Activated CD8-positive, alpha-beta T cell treated with anti-CD3 and anti-CD28 coated beads for 36 hours (primary cell): ENCODE data around the gene BICDL1. TPM values are rescaled to one million over a fixed set of nuclear protein-coding genes. Genes with fewer than 3 reads are reported as not detected.

Experiments
- ATAC-seq: fragments of 200-7000 bp; cut with Tn5 transposase; one replicate; pipeline ENCODE4 v1.10.0; 2021; ENCODE audit warnings: mild to moderate bottlenecking, moderate library complexity
- CTCF ChIA-PET: fragments of 350-600 bp; sonication (Branson Sonifier 250); formaldehyde crosslinking; loops from one replicate; lab custom pipeline; 2021; ENCODE audit warnings: antibody characterized with exemption; lab: Charles Lee
- POLR2A ChIA-PET: fragments of 350-600 bp; sonication (Branson Sonifier 250); formaldehyde crosslinking; loops from one replicate; lab custom pipeline; 2021; ENCODE audit warnings: antibody characterized with exemption; lab: Charles Lee
- DNase-seq: peaks from one replicate; pipeline ENCODE4 v3.0.0-alpha.2; 2020
- H3K27ac Mint-ChIP-seq: one replicate; pipeline ENCODE4 v1.8.0; 2021; ENCODE audit warnings: mild to moderate bottlenecking, mixed read lengths
- H3K27me3 Mint-ChIP-seq: one replicate; pipeline ENCODE4 v1.8.0; 2021; ENCODE audit warnings: mixed read lengths
- H3K36me3 Mint-ChIP-seq: one replicate; pipeline ENCODE4 v1.8.0; 2021; ENCODE audit warnings: low read depth, mixed read lengths
- H3K4me1 Mint-ChIP-seq: one replicate; pipeline ENCODE4 v1.8.0; 2021; ENCODE audit warnings: low read depth, mixed read lengths
- H3K4me3 Mint-ChIP-seq: one replicate; pipeline ENCODE4 v1.8.0; 2021; ENCODE audit warnings: mild to moderate bottlenecking, moderate library complexity, mixed read lengths
- H3K9me3 Mint-ChIP-seq: one replicate; pipeline ENCODE4 v1.8.0; 2021; ENCODE audit warnings: mixed read lengths
- CTCF ChIP-seq: fragments of 200-600 bp; IDR thresholded peaks from one replicate; pipeline ENCODE4 v1.8.0; 2022; ENCODE audit warnings: antibody characterized with exemption, mild to moderate bottlenecking
- intact Hi-C: fragments of 100-400 bp; cut with micrococcal nuclease; formaldehyde crosslinking; loops from one replicate; pipeline ENCODE4 v1.10.0; 2022
- total RNA-seq, 2 experiments: library from RNA; stranded (reverse); gene quantifications; one replicate each; pipeline ENCODE4 v1.2.3, GENCODE V29; 2021

BICDL1 gene
- total RNA-seq, 2 experiments from 2014 or later: 103 to 107 TPM

- Mint-ChIP-seq H3K4me3 (no peak overlapping the region), H3K27ac (no peak overlapping the region), H3K36me3 (peaks cover 43% of the 10 kb centered on the region), H3K9me3 (no peaks in the 10 kb centered on the region), H3K4me1 (peaks cover 10% of the 10 kb centered on the region), H3K27me3 (no peaks in the 10 kb centered on the region)
- ATAC-seq: no peak
- intact Hi-C loops: no loop called here
- no peak for DNase-seq
- CTCF ChIA-PET: interaction anchor here (1.5 kb wide), 1 partner anchor 22 kb away, joined by 3 read pairs; no protein-coding TSS in a partner anchor
- POLR2A ChIA-PET: interaction anchor here (0.6 to 1.0 kb wide), 3 partner anchors 9 to 39 kb away, joined by 3 read pairs; no protein-coding TSS in a partner anchor
- no peak for TF ChIP-seq CTCF
These were observed 76.4 kb downstream of the BICDL1 start for GRCh38 chr12:120065472-120065871.

DNA sequence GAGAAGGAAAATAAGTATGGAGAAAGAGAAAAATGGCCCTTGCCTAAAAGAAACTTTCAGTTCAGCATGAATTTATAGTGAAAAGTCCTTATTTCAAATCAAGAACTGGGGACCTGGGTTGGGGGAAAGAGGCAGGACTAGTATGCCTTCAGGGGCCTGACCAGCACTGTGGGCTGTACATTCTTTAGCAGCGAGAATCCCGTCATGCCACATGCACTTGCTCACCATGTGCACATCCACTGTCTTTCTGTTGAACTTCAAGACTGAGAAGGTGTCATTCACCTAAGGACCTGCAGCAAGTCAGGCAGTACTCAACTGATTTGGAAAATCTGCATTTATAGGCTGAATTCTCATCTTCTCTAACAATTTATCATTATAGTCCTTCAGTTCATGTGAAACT lies 77.3 kb downstream of the BICDL1 start:
- no peak for TF ChIP-seq CTCF
- ChIA-PET CTCF (interaction anchor here (1.0 to 1.5 kb wide), 2 partner anchors 18 to 21 kb away, joined by 3 to 4 read pairs; no protein-coding TSS in a partner anchor), POLR2A (interaction anchor here (1.0 kb wide), 1 partner anchor 40 kb away, joined by 3 read pairs; no protein-coding TSS in a partner anchor)
- peaks cover 43% of the 10 kb centered on the region for H3K36me3 Mint-ChIP-seq
- H3K4me3 Mint-ChIP-seq: no peak overlapping the region
- no peaks in the 10 kb centered on the region for H3K9me3 Mint-ChIP-seq
- no peaks in the 10 kb centered on the region for H3K27me3 Mint-ChIP-seq
- peak overlapping the region; percentile 17 for H3K27ac Mint-ChIP-seq
- peaks cover 10% of the 10 kb centered on the region for H3K4me1 Mint-ChIP-seq
- DNase-seq: no peak
- no peak for ATAC-seq
- intact Hi-C loops: no loop called here

DNA sequence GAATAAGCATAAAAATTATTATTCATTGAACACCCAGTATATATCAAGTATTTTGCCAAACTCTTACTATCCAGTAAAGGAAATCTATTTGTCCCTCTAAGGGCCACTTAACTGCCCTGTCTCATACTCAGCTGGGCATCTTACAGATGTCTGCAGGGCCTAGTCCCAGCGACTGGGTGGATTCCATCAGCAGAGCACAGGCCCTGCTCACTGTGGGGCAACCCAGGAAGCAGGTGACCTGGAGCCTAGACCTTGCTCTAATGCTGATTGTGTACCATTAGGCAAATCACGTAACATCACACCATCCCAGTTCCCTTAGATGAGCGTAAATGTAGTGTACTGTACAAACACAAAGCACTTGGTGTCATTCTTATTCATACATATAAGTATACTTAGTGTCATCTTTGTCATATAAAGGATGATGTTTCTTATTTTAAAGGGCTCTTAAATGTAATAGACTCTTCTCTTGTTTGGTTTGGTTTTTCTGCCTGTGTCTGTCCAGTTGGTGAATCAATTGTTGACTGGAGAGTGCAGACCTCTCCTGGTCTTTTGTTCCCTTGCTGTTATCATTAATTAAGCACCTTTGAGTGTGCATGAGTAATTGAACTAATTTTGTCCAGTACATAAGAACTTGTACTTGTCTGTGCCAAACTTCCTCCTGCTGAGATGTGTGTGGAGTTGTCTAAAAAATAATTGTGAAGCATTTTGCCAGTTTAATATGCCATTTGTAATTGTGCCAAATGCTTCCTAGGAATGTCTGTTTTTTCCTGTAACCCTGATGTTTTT lies 78.2 kb downstream of the BICDL1 start:
- H3K9me3 Mint-ChIP-seq: no peaks in the 10 kb centered on the region
- H3K36me3 Mint-ChIP-seq: peaks cover 43% of the 10 kb centered on the region
- DNase-seq (no peak), ATAC-seq (no peak)
- H3K27ac Mint-ChIP-seq: no peak overlapping the region
- no peaks in the 10 kb centered on the region for H3K27me3 Mint-ChIP-seq
- TF ChIP-seq CTCF: no peak
- intact Hi-C loops: no loop called here
- ChIA-PET CTCF (interaction anchor here (1.0 kb wide), 1 partner anchor 19 kb away, joined by 4 read pairs; no protein-coding TSS in a partner anchor), POLR2A (no interaction called here)
- H3K4me3 Mint-ChIP-seq: no peak overlapping the region
- peaks cover 8% of the 10 kb centered on the region for H3K4me1 Mint-ChIP-seq

GRCh38 chr12:120067901-120068300 lies 78.9 kb downstream of the BICDL1 start:
- Mint-ChIP-seq H3K36me3 (peaks cover 44% of the 10 kb centered on the region), H3K4me3 (no peak overlapping the region), H3K4me1 (peaks cover 4% of the 10 kb centered on the region), H3K9me3 (no peaks in the 10 kb centered on the region), H3K27ac (no peak overlapping the region), H3K27me3 (no peaks in the 10 kb centered on the region)
- intact Hi-C loops: no loop called here
- TF ChIP-seq CTCF: no peak
- ChIA-PET CTCF (interaction anchor here (1.3 kb wide), 1 partner anchor 20 kb away, joined by 4 read pairs; no protein-coding TSS in a partner anchor), POLR2A (no interaction called here)
- ATAC-seq (no peak), DNase-seq (no peak)

DNA sequence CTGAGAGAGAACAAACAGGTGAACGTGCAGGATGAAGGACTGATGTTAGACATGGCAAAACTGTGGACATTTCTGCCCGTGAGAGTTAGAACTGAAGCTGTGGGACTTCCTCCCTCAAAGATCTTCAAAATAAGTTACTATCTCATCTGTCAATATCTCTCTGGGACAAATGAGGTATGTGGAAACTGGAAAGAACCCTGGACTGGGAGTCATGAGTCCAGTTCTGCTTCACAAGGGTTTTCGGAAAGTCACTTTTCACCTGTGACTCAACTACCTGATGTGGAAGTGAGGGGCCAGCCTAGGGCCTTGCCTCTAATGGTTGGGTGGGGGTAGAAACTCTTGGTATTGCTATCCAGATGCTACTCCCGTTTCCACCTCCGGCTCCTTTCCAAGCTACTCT lies 80.2 kb downstream of the BICDL1 start:
- H3K9me3 Mint-ChIP-seq: no peaks in the 10 kb centered on the region
- no peak for DNase-seq
- ChIA-PET POLR2A (no interaction called here), CTCF (interaction anchor here (1.0 to 1.3 kb wide), 2 partner anchors 22 to 79 kb away, joined by 3 to 4 read pairs; no protein-coding TSS in a partner anchor)
- TF ChIP-seq CTCF: no peak
- no peak overlapping the region for H3K4me3 Mint-ChIP-seq
- peaks cover 3% of the 10 kb centered on the region for H3K4me1 Mint-ChIP-seq
- H3K27me3 Mint-ChIP-seq: no peaks in the 10 kb centered on the region
- H3K36me3 Mint-ChIP-seq: peaks cover 52% of the 10 kb centered on the region
- H3K27ac Mint-ChIP-seq: no peak overlapping the region
- no peak for ATAC-seq
- intact Hi-C loops: no loop called here
